Spleen (tissue), 11 donors: ENCODE results near the gene LRCH4. TPM values are rescaled to one million over a fixed set of nuclear protein-coding genes. Genes with fewer than 3 reads are reported as not detected.

Source experiments
- DNase-seq: peaks from one replicate; pipeline ENCODE4 v3.0.0-alpha.2; 2020
- H3K27ac ChIP-seq, 8 donors: fragments of 200-600 bp; sonication (generic) in 7 of 8; 1 replicate in 4 of 8; 2 replicates in 4 of 8; pipeline versions ENCODE4 v1.5.0 to v1.8.0; 2016 to 2021; ENCODE audit warnings: inconsistent platforms in 4 of 8, mild to moderate bottlenecking in 4 of 8, moderate library complexity in 1 of 8
- H3K27me3 ChIP-seq, 7 donors: fragments of 200-600 bp; sonication (generic) in 6 of 7; replicated peaks in 1 of 7; 1 replicate in 4 of 7; 2 replicates in 3 of 7; pipeline versions ENCODE4 v1.5.0 to v1.8.0; 2016 to 2021; ENCODE audit warnings: inconsistent platforms in 3 of 7, mild to moderate bottlenecking in 1 of 7
- H3K36me3 ChIP-seq, 6 donors: fragments of 200-600 bp; sonication (generic) in 5 of 6; 1 replicate in 4 of 6; 2 replicates in 2 of 6; pipeline versions ENCODE4 v1.5.0 to v1.8.0; 2016 to 2021; ENCODE audit warnings: inconsistent platforms in 2 of 6
- H3K4me1 ChIP-seq, 6 donors: fragments of 200-600 bp; sonication (generic) in 5 of 6; 1 replicate in 3 of 6; 2 replicates in 3 of 6; pipeline versions ENCODE4 v1.5.0 to v1.8.0; 2016 to 2021; ENCODE audit warnings: inconsistent platforms in 3 of 6
- H3K4me3 ChIP-seq, 8 donors: fragments of 200-600 bp; sonication (generic) in 7 of 8; 1 replicate in 4 of 8; 2 replicates in 4 of 8; pipeline versions ENCODE4 v1.5.0 to v1.8.0; 2016 to 2021; ENCODE audit warnings: inconsistent platforms in 4 of 8, mild to moderate bottlenecking in 4 of 8, moderate library complexity in 2 of 8
- H3K9me3 ChIP-seq, 8 donors: fragments of 200-600 bp; sonication (generic) in 7 of 8; 1 replicate in 4 of 8; 2 replicates in 4 of 8; pipeline versions ENCODE4 v1.5.0 to v1.8.0; 2016 to 2021; ENCODE audit warnings: inconsistent platforms in 4 of 8
- POLR2A ChIP-seq, 3 donors: fragments of 450-650 bp; IDR thresholded peaks; one replicate each; pipeline ENCODE4 v1.5.1; 2017; ENCODE audit warnings: antibody characterized with exemption in 3 of 3, mild to moderate bottlenecking in 1 of 3
- POLR2AphosphoS5 ChIP-seq, 3 donors: sonication (generic); formaldehyde crosslinking; IDR thresholded peaks; one replicate each; pipeline ENCODE4 v1.5.1; 2017; ENCODE audit warnings: antibody characterized with exemption in 3 of 3
- WGBS, 5 donors: extraction: QIAGEN DNeasy Blood & Tissue Kit in 3 of 5; methylation state at CpG; one replicate each; pipeline versions ENCODE4 v1.1.5 to v1.1.7; 2013 to 2018; 5-methylcytosine and 5-hydroxymethylcytosine counted together
- intact Hi-C: fragments of 100-400 bp; cut with DNase I; formaldehyde crosslinking; loops from one replicate; pipeline ENCODE4 v1.15.0; 2023; ENCODE audit warnings: low total_unique reads
- polyA plus RNA-seq, 3 donors: library from polyadenylated mRNA; stranded (reverse); fragments of 200-250 nt; gene quantifications; one replicate each; pipeline ENCODE4 v1.2.1, GENCODE V29; 2013
- total RNA-seq, 7 donors: library from RNA; depleted of rRNA in 3 of 7; stranded (reverse); fragments of >200 nt in 3 of 7; fragmentation: NEBNext Ultra II Directional in 4 of 7; extraction: Animal tissue kit (Norgen Biotek cat#: 25700) in 4 of 7; gene quantifications; one replicate each; pipeline versions ENCODE4 v1.1.0 to v1.2.1, GENCODE V29; 2016 to 2021
- TF ChIP-seq, protein P1 (sequence below), 11 experiments: fragments of 200-600 bp in 7 of 11; fragments of 450-650 bp in 4 of 11; sonication (generic) in 4 of 11; IDR thresholded peaks in 8 of 11; conservative IDR thresholded peaks in 3 of 11; 1 replicate in 7 of 11; 2 replicates in 4 of 11; pipeline versions ENCODE4 v1.4.0 to v1.8.0; 2016 to 2021; ENCODE audit warnings: antibody characterized with exemption in 11 of 11, inconsistent platforms in 4 of 11, mild to moderate bottlenecking in 1 of 11
- donor health status: healthy with polysubstance abuse.
- donor health status: DM: no; HTN: no; CAD: no; lungs with moderate emphysema.
- donor health status: DM: no; HTN: no; CAD: no.
- donor health status: Bipolar disorder and iron deficiency.
- donor health status: healthy.
- donor health status: DM: no; HTN: no; CAD: no.
- donor health status: DM: yes; HTN: yes; CAD: no.

The LRCH4 gene
- total and polyA plus RNA-seq, 10 donors = 145 to 333 (median 197) TPM

- Histone ChIP-seq H3K9me3 (no peaks in the 10 kb centered on the region), H3K4me1 (peaks cover 4 to 49% (median 33%) of the 10 kb centered on the region in 6 donors), H3K27ac (no peak overlapping the region), H3K27me3 (peaks cover 0 to 30% (median 0%) of the 10 kb centered on the region in 7 donors), H3K36me3 (no peaks in the 10 kb centered on the region), H3K4me3 (no peak overlapping the region)
- intact Hi-C loops = no loop called here
- TF ChIP-seq, protein P1, sequence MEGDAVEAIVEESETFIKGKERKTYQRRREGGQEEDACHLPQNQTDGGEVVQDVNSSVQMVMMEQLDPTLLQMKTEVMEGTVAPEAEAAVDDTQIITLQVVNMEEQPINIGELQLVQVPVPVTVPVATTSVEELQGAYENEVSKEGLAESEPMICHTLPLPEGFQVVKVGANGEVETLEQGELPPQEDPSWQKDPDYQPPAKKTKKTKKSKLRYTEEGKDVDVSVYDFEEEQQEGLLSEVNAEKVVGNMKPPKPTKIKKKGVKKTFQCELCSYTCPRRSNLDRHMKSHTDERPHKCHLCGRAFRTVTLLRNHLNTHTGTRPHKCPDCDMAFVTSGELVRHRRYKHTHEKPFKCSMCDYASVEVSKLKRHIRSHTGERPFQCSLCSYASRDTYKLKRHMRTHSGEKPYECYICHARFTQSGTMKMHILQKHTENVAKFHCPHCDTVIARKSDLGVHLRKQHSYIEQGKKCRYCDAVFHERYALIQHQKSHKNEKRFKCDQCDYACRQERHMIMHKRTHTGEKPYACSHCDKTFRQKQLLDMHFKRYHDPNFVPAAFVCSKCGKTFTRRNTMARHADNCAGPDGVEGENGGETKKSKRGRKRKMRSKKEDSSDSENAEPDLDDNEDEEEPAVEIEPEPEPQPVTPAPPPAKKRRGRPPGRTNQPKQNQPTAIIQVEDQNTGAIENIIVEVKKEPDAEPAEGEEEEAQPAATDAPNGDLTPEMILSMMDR (IDR thresholded peaks at IDR 0.05 in 8 of 11, conservative IDR thresholded peaks at IDR 0.05 in 3 of 11) = peak in 9 of 11 experiments; percentile 8 to 48 (median 35)
- TF ChIP-seq POLR2A (IDR thresholded peaks at IDR 0.05) = no peak
- no peak for TF ChIP-seq POLR2AphosphoS5 (IDR thresholded peaks at IDR 0.05)
- peak; percentile 62 for DNase-seq
- WGBS, 5 donors = 43 to 76% (median 67%) methylated on average over 1 of the region's 1 CpG
Observed at GRCh38 chr7:100588438-100588837, 2.5 kb upstream of the LRCH4 start.

- intact Hi-C loops = no loop called here
- Histone ChIP-seq H3K27ac (peak within 1 kb of the TSS; percentile 91 to 100 (median 98)), H3K9me3 (no peaks in the 10 kb centered on the region), H3K4me1 (peaks cover 18 to 69% (median 50%) of the 10 kb centered on the region in 6 donors), H3K4me3 (peak within 1 kb of the TSS; percentile 67 to 98 (median 90)), H3K36me3 (peaks cover 7 to 17% (median 11%) of the 10 kb centered on the region in 6 donors), H3K27me3 (peaks cover 0 to 17% (median 0%) of the 10 kb centered on the region in 7 donors)
- 0% methylated on average over 34 to 53 of the region's 53 CpGs for WGBS, 5 donors
- DNase-seq = peak; percentile 99
- TF ChIP-seq POLR2AphosphoS5 (IDR thresholded peaks at IDR 0.05) (no peak), POLR2A (IDR thresholded peaks at IDR 0.05) (peak in 1 of 3 donors; percentile 30)
- TF ChIP-seq, protein P1 (IDR thresholded peaks at IDR 0.05 in 8 of 11, conservative IDR thresholded peaks at IDR 0.05 in 3 of 11) = peak in 4 of 11 experiments; percentile 18 to 49 (median 26)
Observed at GRCh38 chr7:100586266-100587025, 517 bp upstream of the LRCH4 start, which contains the start of gene FBXO24. FBXO24 (plus strand) TSS chr7:100586328; CDS start chr7:100586626, 298 bp downstream.

DNA sequence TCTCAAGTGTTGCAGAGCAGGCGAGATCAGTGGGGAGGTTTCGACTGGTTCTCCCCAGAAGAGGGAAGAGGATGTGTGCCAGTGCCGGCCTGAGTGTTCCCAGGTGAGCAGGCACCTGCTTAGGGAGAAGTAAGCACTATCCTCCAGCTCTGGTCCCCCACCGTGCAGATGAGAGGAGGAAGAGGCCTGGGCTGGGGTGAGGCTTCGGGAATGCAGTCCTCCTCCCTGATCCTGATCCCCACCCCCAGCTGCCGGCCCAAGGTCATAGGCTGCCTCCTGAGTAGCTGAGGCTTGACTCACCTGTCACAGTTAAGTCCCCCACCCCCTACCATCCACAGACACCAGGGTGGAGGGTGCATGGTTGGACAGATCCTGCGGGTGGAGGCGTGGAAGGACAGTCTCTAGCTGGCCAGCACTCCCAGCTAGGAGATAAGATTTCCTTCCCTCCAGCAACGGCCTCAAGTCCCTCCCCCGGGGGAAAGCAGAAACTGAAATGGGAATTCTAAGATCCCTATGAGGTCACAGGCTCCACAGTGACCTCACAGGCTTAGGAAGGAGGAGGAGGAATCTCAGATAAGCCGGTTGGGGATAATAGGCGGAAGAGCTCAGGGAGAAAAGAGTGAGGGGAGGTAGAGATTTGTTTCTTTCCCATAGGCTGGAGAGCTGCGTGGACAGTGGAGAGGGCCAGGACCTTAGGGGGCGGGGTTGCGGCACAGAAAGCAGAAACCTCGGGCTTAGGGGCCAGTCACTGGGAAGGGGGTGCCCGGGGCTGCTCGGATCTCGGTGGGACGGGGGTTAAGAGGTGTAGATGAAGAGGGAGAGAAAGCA is 1.0 kb downstream of the LRCH4 start:
- H3K36me3 ChIP-seq = peaks cover 12 to 33% (median 21%) of the 10 kb centered on the region in 6 donors
- peaks cover 18 to 75% (median 55%) of the 10 kb centered on the region in 6 donors for H3K4me1 ChIP-seq
- 0 to 3% (median 2%) methylated on average over 17 to 20 of the region's 20 CpGs for WGBS, 5 donors
- intact Hi-C loops = no loop called here
- no peaks in the 10 kb centered on the region for H3K9me3 ChIP-seq
- peak overlapping the region; percentile 67 to 98 (median 90) for H3K4me3 ChIP-seq
- TF ChIP-seq, protein P1 (IDR thresholded peaks at IDR 0.05 in 8 of 11, conservative IDR thresholded peaks at IDR 0.05 in 3 of 11) = peak in 1 of 11 experiments; percentile 5
- TF ChIP-seq POLR2AphosphoS5 (IDR thresholded peaks at IDR 0.05) (peak in 1 of 3 donors; percentile 42), POLR2A (IDR thresholded peaks at IDR 0.05) (no peak)
- peak overlapping the region; percentile 91 to 100 (median 98) for H3K27ac ChIP-seq
- H3K27me3 ChIP-seq = peaks cover 0 to 3% (median 0%) of the 10 kb centered on the region in 7 donors
- peak; percentile 86 for DNase-seq
